Retinal pigment epithelial cell (primary cell): ENCODE results near the gene PIEZO2.
"Not testable (repeated sequence)": the region's sequence is repeated elsewhere in the genome, so short reads cannot be mapped to it uniquely, and the experiment has no call there.

Experiments used
- DNase-seq: peaks from one replicate; pipeline ENCODE4 v3.0.0-alpha.2; 2010; ENCODE audit warnings: low read depth
- H3K4me3 ChIP-seq: 2 replicates; pipeline ENCODE4 v1.5.1; 2011; ENCODE audit warnings: mild to moderate bottlenecking, low read length, control low read depth, moderate library complexity
- TF ChIP-seq, protein P1 (sequence below): conservative IDR thresholded peaks from 2 replicates; pipeline ENCODE4 v1.5.1; 2011; ENCODE audit warnings: low read depth, low read length, control low read depth, inconsistent platforms

The PIEZO2 gene

DNA sequence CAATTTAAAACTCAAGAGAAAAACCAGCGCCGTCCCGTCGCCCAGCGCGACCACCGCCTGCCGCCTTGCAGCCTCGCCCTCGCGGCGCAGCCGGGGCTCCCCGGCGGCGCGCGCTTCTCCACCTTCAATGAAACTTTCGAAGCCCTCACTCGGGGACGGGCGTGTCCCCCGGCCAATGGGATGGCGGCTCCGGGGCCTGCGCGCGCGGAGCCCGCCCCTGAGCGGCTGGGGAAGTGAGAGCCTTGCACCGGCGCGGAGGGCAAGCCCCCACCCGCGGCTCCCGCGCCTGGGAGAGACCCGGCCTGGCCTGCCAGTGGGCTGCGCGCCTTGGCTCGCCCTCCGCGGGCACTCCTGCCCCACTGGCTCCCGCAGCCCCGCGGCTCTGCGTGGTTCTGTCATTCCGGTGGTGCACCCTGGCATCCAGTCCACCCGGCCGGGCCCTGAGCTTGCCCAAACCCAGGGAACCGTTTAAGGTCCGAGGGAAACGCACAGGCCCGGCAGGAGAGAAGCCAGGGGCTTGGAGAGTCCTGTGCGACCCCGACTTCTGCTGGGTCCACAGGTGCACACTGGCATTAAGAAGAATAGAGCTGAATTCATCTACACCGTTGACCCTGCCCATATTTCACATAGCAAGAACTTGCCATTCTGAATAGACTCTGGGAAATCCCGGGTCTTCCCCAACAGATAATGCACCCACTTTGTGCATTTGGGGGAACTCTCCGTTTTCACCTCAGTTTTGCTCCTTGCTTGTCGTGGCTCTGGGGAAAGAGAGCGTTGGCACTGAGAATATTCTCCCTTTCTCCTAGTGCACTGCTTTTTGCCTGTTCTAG lies at the start of gene PIEZO2:
TSS of gene PIEZO2 (minus strand) at position 129 of the 830 bp plus-strand sequence. CDS start 981 bp downstream, outside the sequence.
- TF ChIP-seq, protein P1, sequence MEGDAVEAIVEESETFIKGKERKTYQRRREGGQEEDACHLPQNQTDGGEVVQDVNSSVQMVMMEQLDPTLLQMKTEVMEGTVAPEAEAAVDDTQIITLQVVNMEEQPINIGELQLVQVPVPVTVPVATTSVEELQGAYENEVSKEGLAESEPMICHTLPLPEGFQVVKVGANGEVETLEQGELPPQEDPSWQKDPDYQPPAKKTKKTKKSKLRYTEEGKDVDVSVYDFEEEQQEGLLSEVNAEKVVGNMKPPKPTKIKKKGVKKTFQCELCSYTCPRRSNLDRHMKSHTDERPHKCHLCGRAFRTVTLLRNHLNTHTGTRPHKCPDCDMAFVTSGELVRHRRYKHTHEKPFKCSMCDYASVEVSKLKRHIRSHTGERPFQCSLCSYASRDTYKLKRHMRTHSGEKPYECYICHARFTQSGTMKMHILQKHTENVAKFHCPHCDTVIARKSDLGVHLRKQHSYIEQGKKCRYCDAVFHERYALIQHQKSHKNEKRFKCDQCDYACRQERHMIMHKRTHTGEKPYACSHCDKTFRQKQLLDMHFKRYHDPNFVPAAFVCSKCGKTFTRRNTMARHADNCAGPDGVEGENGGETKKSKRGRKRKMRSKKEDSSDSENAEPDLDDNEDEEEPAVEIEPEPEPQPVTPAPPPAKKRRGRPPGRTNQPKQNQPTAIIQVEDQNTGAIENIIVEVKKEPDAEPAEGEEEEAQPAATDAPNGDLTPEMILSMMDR, result no peak
- no peak for DNase-seq
- peak within 1 kb of the TSS; percentile 38 for H3K4me3 ChIP-seq

DNA sequence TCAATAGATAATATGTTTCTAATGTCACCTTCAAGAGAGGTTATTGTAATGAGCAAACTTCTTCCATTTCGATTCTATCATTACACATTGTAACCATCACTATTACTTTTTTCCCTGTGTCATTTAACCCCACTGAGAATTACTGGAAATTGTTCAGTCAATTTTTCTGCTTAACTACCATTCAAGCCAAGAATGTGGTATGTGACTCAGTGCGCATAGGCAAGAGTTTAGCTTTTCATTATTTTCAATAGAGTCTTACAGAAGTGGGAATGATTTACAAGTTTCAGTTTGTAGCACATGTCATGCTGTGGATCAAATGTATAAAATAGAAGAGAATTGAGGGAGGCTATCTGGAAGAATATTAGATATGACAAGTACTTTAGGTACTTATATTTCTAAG lies 34.3 kb upstream of the PIEZO2 start:
- DNase-seq, result no peak
- H3K4me3 ChIP-seq, result no peak overlapping the region
- TF ChIP-seq, protein P1, result no peak

DNA sequence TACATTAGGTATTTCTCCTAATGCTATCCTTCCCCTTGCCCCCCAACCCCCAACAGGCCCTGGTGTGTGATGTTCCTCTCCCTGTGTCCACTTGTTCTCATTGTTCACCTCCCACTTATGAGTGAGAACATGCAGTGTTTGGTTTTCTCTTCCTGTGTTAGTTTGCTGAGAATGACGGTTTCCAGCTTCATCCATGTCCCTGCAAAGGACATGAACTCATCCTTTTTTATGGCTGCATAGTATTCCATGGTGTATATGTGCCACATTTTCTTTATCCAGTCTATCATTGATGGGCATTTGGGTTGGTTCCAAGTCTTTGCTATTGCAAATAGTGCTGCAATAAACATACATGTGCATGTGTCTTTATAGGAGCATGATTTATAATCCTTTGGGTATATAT lies 32.3 kb upstream of the PIEZO2 start:
- not testable (repeated sequence) for DNase-seq, H3K4me3 ChIP-seq

DNA sequence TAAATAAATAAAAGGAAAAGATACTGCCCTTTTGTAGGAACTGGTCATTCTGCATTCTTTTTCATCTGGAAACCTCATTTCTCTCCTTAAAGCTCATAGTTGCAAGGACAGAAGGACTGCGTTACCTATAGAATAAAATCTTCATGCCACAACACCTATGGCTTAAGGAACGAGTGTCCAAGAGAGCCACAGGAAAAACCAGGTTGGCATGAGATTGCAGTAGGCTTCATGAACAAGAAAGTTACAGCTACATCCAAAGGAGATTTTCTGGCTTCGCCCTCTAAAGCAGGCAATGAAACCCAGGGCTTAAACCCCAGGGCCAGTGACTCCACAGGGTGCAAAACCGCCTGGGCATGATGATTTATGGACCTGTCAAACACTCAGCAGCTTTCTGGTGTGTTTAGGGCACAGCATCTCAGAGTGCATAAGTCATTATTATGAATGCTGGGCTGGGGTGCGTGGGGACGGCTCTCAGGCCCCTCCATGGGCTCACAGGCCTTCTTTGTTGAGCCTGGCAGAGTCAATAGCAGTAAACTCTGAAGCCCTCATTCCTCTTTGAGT lies 30.7 kb upstream of the PIEZO2 start:
- H3K4me3 ChIP-seq, result no peak overlapping the region
- DNase-seq, result no peak
- TF ChIP-seq, protein P1, result no peak

DNA sequence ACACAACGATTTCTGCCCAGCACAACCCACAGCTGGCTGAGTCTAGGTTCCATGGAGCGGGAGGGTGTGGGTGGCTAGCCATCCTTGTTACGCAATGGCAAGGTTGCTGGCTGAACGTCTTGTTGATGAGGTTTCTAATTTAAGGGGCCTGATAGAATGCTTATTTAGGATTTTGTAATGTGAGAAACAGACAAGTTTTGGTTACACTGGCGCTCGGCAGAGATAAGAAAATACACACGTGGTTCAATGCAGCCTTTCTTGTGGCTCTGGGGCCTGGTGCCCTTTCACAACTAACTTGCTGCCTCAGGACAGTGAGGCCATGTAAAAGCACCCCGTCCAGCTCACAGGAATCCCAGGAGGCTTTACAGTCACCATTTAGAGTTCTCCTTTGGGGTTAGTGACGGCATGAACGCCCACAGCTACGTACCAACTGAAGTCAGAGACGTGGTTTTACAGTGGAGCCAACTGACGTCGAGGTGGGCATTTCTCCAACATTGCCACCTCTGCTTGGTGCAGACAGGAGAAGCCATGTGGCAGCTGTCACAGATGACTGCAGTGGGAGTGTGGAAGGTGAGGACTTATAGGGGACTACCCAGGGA lies 29.7 kb upstream of the PIEZO2 start:
- no peak for DNase-seq
- H3K4me3 ChIP-seq, result no peak overlapping the region
- TF ChIP-seq, protein P1, result no peak

DNA sequence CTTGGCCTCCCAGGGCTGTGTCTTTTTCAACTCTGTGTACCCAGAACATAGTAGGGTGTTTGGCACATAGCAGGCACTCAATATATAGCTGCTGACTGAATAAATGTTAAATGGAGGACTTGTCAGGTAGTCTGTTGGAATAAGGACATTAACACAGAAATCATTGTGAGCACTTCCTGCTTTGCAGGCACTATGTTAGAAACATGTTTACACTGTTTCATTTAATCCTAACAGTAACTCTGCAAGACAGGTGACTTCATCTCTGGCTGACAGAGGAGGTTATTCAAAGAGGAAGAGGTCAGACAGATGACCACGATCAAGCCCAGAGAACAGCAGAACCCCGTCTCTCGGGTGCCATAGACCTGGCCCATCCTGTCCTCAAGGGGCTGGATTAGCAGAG lies 28.0 kb upstream of the PIEZO2 start:
- TF ChIP-seq, protein P1, result no peak
- H3K4me3 ChIP-seq, result no peak overlapping the region
- no peak for DNase-seq

DNA sequence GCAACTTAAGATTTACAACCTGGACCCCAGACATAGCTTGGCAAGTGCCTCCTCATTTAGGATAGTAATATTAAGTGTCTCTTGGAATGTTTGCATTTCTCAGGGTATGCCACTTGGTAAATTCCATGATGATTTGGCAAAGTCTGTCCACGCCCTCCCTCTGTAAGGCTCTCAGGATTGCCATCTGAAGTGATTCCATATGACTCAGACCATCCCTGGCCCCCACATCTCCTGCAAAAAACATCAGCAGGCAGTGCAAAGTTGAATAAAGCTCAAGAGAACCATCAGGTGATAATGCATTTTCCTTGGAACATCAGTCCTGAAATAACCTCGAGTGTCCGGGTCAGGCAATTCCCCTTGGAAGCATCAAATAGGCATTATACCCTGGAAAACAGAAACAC lies 27.1 kb upstream of the PIEZO2 start:
- TF ChIP-seq, protein P1, result no peak
- peak; percentile 49 for DNase-seq
- no peak overlapping the region for H3K4me3 ChIP-seq
